Measurements from ENCODE around the gene GPR63.

GRCh38 chr6:96856856-96857255 lies 19.6 kb upstream of the GPR63 start:
- TF ChIP-seq CTCF (IDR thresholded peaks at IDR 0.05) (no peak), EZH2 (IDR thresholded peaks at IDR 0.05; ENCODE audit: borderline replicate concordance, insufficient read depth, low read depth, low read length, poor library complexity, severe bottlenecking) (no peak)

Data from B cell (primary cell).